ENCODE data around the gene FAF1. TPM values are rescaled to one million over a fixed set of nuclear protein-coding genes. Genes with fewer than 3 reads are reported as not detected.

FAF1 gene
- total and polyA plus RNA-seq, 2 of the 8 experiments (the other 6 are each of a cell fraction or from before 2014, with no cell fraction given) = 10.8 to 65.9 TPM

DNA sequence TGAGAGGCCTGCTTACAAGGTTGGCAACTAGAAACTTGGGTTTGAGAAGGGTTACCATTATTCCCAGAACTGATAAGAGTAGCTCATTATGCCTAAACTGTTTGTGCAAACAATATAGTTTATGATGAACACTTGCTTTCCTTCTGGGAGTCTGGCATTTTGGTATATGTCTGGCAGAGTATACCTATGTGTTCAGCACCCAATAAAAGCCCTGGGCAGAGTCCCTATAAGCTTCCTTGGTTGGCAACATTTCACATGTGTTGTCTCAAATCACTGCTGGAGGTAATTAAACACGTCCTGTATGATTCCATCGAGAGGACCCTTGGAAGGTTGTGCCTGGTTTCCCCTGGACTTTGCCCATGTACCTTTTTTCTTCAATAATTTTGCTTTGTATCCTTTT, 497.1 kb downstream of the FAF1 start:
- CTCF ChIA-PET (ENCODE audit: partially characterized antibody) = no interaction called here
- Histone ChIP-seq H2BK20ac (ENCODE audit: low read length) (no peak overlapping the region), H3K4me1 (replicated peaks in 1 of 4; ENCODE audit: control insufficient read depth in 3 of 4, insufficient read depth in 4 of 4, low read length in 3 of 4) (no peaks in the 10 kb centered on the region), H3K79me2 (ENCODE audit: control insufficient read depth in 1 of 2, insufficient read depth in 2 of 2, low read length in 2 of 2) (no peaks in the 10 kb centered on the region), H3K27ac (ENCODE audit: low read depth, low read length) (no peak overlapping the region), H3K4me2 (ENCODE audit: insufficient read depth in 1 of 2, low read depth in 2 of 2, low read length in 2 of 2) (no peak overlapping the region), H4K20me1 (replicated peaks in 1 of 2; ENCODE audit: control insufficient read depth in 1 of 2, insufficient read depth in 2 of 2, low read length in 2 of 2) (no peaks in the 10 kb centered on the region), H4K8ac (ENCODE audit: extremely low read depth, insufficient read depth, low read length) (no peak overlapping the region), H3K18ac (ENCODE audit: extremely low read depth, low read length) (no peak overlapping the region), H3K4me3 (ENCODE audit: extremely low read depth in 1 of 4, insufficient read depth in 2 of 4, low read depth in 3 of 4, low read length in 4 of 4) (no peak overlapping the region), H2BK12ac (ENCODE audit: low read depth, low read length) (no peak overlapping the region), H2BK120ac (replicated peaks; ENCODE audit: low read depth, low read length) (no peak overlapping the region), H3K9ac (replicated peaks in 1 of 4; ENCODE audit: extremely low read depth in 1 of 4, low read depth in 3 of 4, low read length in 3 of 4) (no peak overlapping the region), H3K4ac (replicated peaks; ENCODE audit: insufficient read length, low read depth, low read length) (no peak overlapping the region), H3K27me3 (replicated peaks in 1 of 4; ENCODE audit: control insufficient read depth in 3 of 4, extremely low read depth in 1 of 4, insufficient read depth in 3 of 4, low read length in 3 of 4) (no peaks in the 10 kb centered on the region), H2AFZ (ENCODE audit: low read length) (no peak overlapping the region), H2BK15ac (ENCODE audit: low read length) (no peak overlapping the region), H3K79me1 (ENCODE audit: low read depth, low read length) (no peaks in the 10 kb centered on the region), H3K36me3 (ENCODE audit: control insufficient read depth in 2 of 4, insufficient read depth in 4 of 4, low read length in 3 of 4) (no peaks in the 10 kb centered on the region), H3K23me2 (ENCODE audit: low read depth, low read length) (no peaks in the 10 kb centered on the region), H3K14ac (ENCODE audit: insufficient read length) (no peak overlapping the region), H2BK5ac (ENCODE audit: low read depth, low read length) (no peak overlapping the region), H3K23ac (ENCODE audit: insufficient read length) (no peak overlapping the region), H4K91ac (replicated peaks; ENCODE audit: insufficient read length, low read length) (no peak overlapping the region), H3K56ac (replicated peaks; ENCODE audit: insufficient read length, low read depth, low read length) (no peak overlapping the region), H2AK5ac (ENCODE audit: low read depth, low read length) (no peak overlapping the region), H3K9me3 (ENCODE audit: insufficient read depth in 2 of 2, low read depth in 1 of 2, low read length in 1 of 2) (no peaks in the 10 kb centered on the region), H4K5ac (ENCODE audit: insufficient read length, low read depth, low read length) (no peak overlapping the region)
- 79% methylated on average over 2 of the region's 2 CpGs; no CpG with 5 or more reads in 1 of the 2 experiments for WGBS, 2 experiments (ENCODE audit: extremely low coverage in 1 of 2, insufficient coverage in 1 of 2, insufficient read length in 1 of 2, insufficient replicate concordance in 2 of 2, low coverage in 1 of 2, low lambda C conversion rate in 2 of 2, missing lambda C conversion rate in 1 of 2)
- FAIRE-seq (no peak), DNase-seq (ENCODE audit: low read depth in 1 of 2, low spot score in 2 of 2) (no peak)
- POLR2A ChIA-PET (ENCODE audit: partially characterized antibody) = no interaction called here
- TF ChIP-seq RFX5 (IDR thresholded peaks at IDR 0.05; ENCODE audit: borderline replicate concordance, low read depth, low read length) (no peak), BCL11A (IDR thresholded peaks at IDR 0.05; ENCODE audit: low read depth in 2 of 2, low read length in 2 of 2) (no peak), SIX5 (IDR thresholded peaks at IDR 0.05; ENCODE audit: low read depth, low read length) (no peak), RXRA (IDR thresholded peaks at IDR 0.05; ENCODE audit: insufficient read depth, low read depth, low read length) (no peak), TAF1 (IDR thresholded peaks at IDR 0.05; ENCODE audit: low read depth, low read length) (no peak), SUZ12 (IDR thresholded peaks at IDR 0.05; ENCODE audit: low read length) (no peak), SIN3A (conservative IDR thresholded peaks at IDR 0.05 in 1 of 2, IDR thresholded peaks at IDR 0.05 in 1 of 2; ENCODE audit: low read depth in 1 of 2, low read length in 2 of 2) (no peak), EP300 (IDR thresholded peaks at IDR 0.05; ENCODE audit: borderline replicate concordance in 1 of 2, low read depth in 2 of 2, low read length in 2 of 2) (no peak), JUND (IDR thresholded peaks at IDR 0.05; ENCODE audit: low read length) (no peak), NANOG (IDR thresholded peaks at IDR 0.05; ENCODE audit: insufficient read depth, low read depth, low read length, poor library complexity, severe bottlenecking) (no peak)
- TF ChIP-seq, protein P1, sequence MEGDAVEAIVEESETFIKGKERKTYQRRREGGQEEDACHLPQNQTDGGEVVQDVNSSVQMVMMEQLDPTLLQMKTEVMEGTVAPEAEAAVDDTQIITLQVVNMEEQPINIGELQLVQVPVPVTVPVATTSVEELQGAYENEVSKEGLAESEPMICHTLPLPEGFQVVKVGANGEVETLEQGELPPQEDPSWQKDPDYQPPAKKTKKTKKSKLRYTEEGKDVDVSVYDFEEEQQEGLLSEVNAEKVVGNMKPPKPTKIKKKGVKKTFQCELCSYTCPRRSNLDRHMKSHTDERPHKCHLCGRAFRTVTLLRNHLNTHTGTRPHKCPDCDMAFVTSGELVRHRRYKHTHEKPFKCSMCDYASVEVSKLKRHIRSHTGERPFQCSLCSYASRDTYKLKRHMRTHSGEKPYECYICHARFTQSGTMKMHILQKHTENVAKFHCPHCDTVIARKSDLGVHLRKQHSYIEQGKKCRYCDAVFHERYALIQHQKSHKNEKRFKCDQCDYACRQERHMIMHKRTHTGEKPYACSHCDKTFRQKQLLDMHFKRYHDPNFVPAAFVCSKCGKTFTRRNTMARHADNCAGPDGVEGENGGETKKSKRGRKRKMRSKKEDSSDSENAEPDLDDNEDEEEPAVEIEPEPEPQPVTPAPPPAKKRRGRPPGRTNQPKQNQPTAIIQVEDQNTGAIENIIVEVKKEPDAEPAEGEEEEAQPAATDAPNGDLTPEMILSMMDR (IDR thresholded peaks at IDR 0.05; ENCODE audit: control extremely low read depth in 1 of 3, insufficient read depth in 1 of 3, low read depth in 1 of 3, low read length in 3 of 3) = no peak

All from H1 (cell line).